Measurements from ENCODE around the gene MGMT.

The MGMT gene

DNA sequence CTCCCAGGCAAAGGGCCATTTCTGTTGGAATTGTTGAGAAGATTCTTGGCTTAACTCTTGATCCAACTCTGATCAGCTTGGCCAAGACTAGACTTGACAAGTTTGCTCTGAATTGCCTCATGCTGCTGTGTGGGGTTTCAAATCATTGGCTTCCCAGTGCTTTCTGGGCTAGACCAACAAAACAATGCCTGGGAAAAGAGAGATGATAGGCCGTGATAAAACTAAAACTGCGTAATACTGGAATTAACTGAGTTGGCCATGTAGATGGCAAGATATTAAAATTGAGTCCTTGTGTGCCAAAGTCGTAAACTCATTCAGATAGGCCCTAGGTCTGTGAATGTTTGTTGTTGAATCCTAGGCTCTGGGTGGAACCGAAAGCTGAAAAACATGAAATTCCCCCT lies 222.6 kb downstream of the MGMT start:
- Histone ChIP-seq H3K9ac (ENCODE audit: low read depth, low read length) (no peak overlapping the region), H3K79me2 (ENCODE audit: insufficient read depth, low read length) (no peaks in the 10 kb centered on the region), H2AFZ (ENCODE audit: low read depth, low read length) (no peak overlapping the region), H3K27ac (ENCODE audit: low read length) (no peak overlapping the region), H3K4me1 (ENCODE audit: insufficient read depth, low read length) (peaks cover 2% of the 10 kb centered on the region; the same call in 1 of the 2 replicates), H3K4me2 (ENCODE audit: insufficient read depth, low read length) (no peak overlapping the region), H3K36me3 (ENCODE audit: insufficient read depth, low read length) (no peaks in the 10 kb centered on the region), H3K4me3 (ENCODE audit: low read depth in 1 of 2, low read length in 2 of 2) (no peak overlapping the region), H4K20me1 (ENCODE audit: insufficient read depth, low read length) (peaks cover 13% of the 10 kb centered on the region), H3K27me3 (ENCODE audit: insufficient read depth, low read length, poor library complexity) (no peaks in the 10 kb centered on the region), H3K9me3 (ENCODE audit: insufficient read depth, low read length, severe bottlenecking) (no peaks in the 10 kb centered on the region)
- DNase-seq = no peak
- ATAC-seq (ENCODE audit: insufficient read depth, low read depth) = no peak
- no peak for TF ChIP-seq EZH2 (IDR thresholded peaks at IDR 0.05; ENCODE audit: borderline replicate concordance, low read depth, low read length, severe bottlenecking)
- no peak for TF ChIP-seq CTCF (IDR thresholded peaks at IDR 0.05; ENCODE audit: borderline replicate concordance, extremely low read depth, low read length, poor library complexity, severe bottlenecking)

DNA sequence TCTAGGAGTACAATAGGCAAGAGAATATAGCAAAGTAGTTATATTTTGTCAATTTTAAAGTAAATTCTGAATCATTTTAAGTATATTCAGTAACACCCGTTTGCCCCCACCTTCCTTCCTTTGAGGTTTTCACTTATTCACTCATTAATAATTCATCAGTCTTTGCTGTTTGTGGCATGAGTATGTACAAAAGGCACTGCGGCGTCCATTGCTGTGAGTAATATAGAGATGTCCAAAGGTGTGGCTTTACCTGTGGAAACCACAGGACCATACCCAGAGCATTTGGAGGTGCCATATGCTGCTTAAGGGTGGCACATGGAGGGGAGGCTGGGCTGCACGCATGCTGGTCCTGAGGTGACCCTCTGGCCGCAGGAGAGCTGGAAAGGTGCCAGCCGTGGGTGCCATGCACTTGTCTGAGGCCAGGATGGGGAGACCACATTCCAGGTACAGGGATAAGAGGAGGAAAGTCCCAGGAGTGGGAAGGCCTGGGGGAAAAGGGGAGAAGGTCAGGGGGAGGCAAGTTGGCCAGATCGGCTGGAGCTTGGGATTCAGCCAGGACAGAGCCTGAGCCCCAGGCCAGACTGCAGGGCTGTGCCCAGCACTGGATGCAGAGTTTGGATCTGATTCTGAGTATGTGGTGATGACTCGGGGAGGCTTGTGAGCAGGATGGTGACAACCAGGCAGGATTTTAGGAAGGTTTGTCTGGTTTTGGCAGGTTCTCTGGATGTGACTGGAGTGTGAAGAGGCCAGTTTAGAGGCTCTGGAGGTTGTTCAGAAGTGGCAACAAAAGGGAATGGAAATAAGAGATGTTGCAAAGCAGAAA lies 223.4 kb downstream of the MGMT start:
- Histone ChIP-seq H3K27me3 (ENCODE audit: insufficient read depth, low read length, poor library complexity) (no peaks in the 10 kb centered on the region), H2AFZ (ENCODE audit: low read depth, low read length) (no peak overlapping the region), H3K9ac (ENCODE audit: low read depth, low read length) (no peak overlapping the region), H3K36me3 (ENCODE audit: insufficient read depth, low read length) (no peaks in the 10 kb centered on the region), H3K27ac (ENCODE audit: low read length) (no peak overlapping the region), H3K4me3 (ENCODE audit: low read depth in 1 of 2, low read length in 2 of 2) (no peak overlapping the region), H3K4me2 (ENCODE audit: insufficient read depth, low read length) (no peak overlapping the region), H3K9me3 (ENCODE audit: insufficient read depth, low read length, severe bottlenecking) (no peaks in the 10 kb centered on the region), H3K4me1 (ENCODE audit: insufficient read depth, low read length) (peaks cover 2% of the 10 kb centered on the region; the same call in 1 of the 2 replicates), H3K79me2 (ENCODE audit: insufficient read depth, low read length) (no peaks in the 10 kb centered on the region), H4K20me1 (ENCODE audit: insufficient read depth, low read length) (peaks cover 13% of the 10 kb centered on the region)
- no peak for ATAC-seq (ENCODE audit: insufficient read depth, low read depth)
- DNase-seq = no peak
- TF ChIP-seq CTCF (IDR thresholded peaks at IDR 0.05; ENCODE audit: borderline replicate concordance, extremely low read depth, low read length, poor library complexity, severe bottlenecking) (no peak), EZH2 (IDR thresholded peaks at IDR 0.05; ENCODE audit: borderline replicate concordance, low read depth, low read length, severe bottlenecking) (no peak)

- H3K36me3 ChIP-seq (ENCODE audit: insufficient read depth, low read length) = no peaks in the 10 kb centered on the region
- no peak overlapping the region for H3K9ac ChIP-seq (ENCODE audit: low read depth, low read length)
- H3K79me2 ChIP-seq (ENCODE audit: insufficient read depth, low read length) = no peaks in the 10 kb centered on the region
- no peak for DNase-seq
- peaks cover 13% of the 10 kb centered on the region for H4K20me1 ChIP-seq (ENCODE audit: insufficient read depth, low read length)
- H3K27me3 ChIP-seq (ENCODE audit: insufficient read depth, low read length, poor library complexity) = no peaks in the 10 kb centered on the region
- no peak for ATAC-seq (ENCODE audit: insufficient read depth, low read depth)
- no peak overlapping the region for H3K4me2 ChIP-seq (ENCODE audit: insufficient read depth, low read length)
- TF ChIP-seq EZH2 (IDR thresholded peaks at IDR 0.05; ENCODE audit: borderline replicate concordance, low read depth, low read length, severe bottlenecking) (no peak), CTCF (IDR thresholded peaks at IDR 0.05; ENCODE audit: borderline replicate concordance, extremely low read depth, low read length, poor library complexity, severe bottlenecking) (no peak)
- no peaks in the 10 kb centered on the region for H3K9me3 ChIP-seq (ENCODE audit: insufficient read depth, low read length, severe bottlenecking)
- H2AFZ ChIP-seq (ENCODE audit: low read depth, low read length) = no peak overlapping the region
- H3K27ac ChIP-seq (ENCODE audit: low read length) = no peak overlapping the region
- peaks cover 2% of the 10 kb centered on the region; the same call in 1 of the 2 replicates for H3K4me1 ChIP-seq (ENCODE audit: insufficient read depth, low read length)
- no peak overlapping the region for H3K4me3 ChIP-seq (ENCODE audit: low read depth in 1 of 2, low read length in 2 of 2)
These were observed 225.7 kb downstream of the MGMT start for GRCh38 chr10:129692695-129693094.
